ENCODE results near the gene ALCAM. TPM values are rescaled to one million over a fixed set of nuclear protein-coding genes. Genes with fewer than 3 reads are reported as not detected.

Gene ALCAM
- total RNA-seq, 1 experiment from 2014 or later: 0.41 TPM

- intact Hi-C loops (cut with micrococcal nuclease; ENCODE audit: unreplicated experiment): no loop called here
- TF ChIP-seq CTCF (IDR thresholded peaks at IDR 0.05; ENCODE audit: insufficient read depth in 1 of 2, low read depth in 1 of 2, low read length in 1 of 2, severe bottlenecking in 1 of 2, unreplicated experiment in 1 of 2): no peak
- POLR2A ChIA-PET: no interaction called here
These were observed 129.6 kb downstream of the ALCAM start for GRCh38 chr3:105496343-105496742.

DNA sequence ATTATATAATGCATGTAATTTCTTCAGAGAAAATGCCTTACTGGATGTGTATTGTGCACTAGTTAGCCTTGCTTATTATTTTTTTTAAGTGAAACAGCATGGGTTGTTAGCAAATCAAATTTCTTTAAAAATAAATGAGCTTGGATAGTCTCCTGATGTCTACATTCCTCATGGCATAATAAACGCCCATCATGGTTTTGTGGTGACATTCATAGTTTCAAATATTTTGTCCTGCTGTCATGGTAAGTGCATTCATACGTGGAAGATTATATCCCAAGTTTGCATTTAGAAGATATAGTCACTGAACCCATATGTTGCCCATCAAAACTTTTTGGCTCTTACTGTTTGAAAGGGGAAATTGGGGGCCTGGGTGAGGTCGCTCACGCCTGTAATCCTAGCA lies 130.7 kb downstream of the ALCAM start:
- no TSS peak for BruUV-seq (replicated peaks)
- Mint-ChIP-seq H3K36me3 (ENCODE audit: insufficient read depth, unreplicated experiment) (no peaks in the 10 kb centered on the region), H3K4me1 (ENCODE audit: low read depth, unreplicated experiment) (no peaks in the 10 kb centered on the region), H3K27ac (ENCODE audit: unreplicated experiment) (no peak overlapping the region), H3K4me3 (ENCODE audit: unreplicated experiment) (no peak overlapping the region), H3K27me3 (ENCODE audit: insufficient read depth, unreplicated experiment) (no peaks in the 10 kb centered on the region), H3K9me3 (ENCODE audit: unreplicated experiment) (no peaks in the 10 kb centered on the region)
- no peak for DNase-seq
- intact Hi-C loops (cut with micrococcal nuclease; ENCODE audit: unreplicated experiment): no loop called here
- no peaks in the 10 kb centered on the region for H3K9me3 ChIP-seq
- CTCF ChIA-PET: no interaction called here
- H3K27me3 ChIP-seq (replicated peaks; ENCODE audit: control insufficient read depth, insufficient read depth, low read length): no peaks in the 10 kb centered on the region
- no peaks in the 10 kb centered on the region for H3K36me3 ChIP-seq (ENCODE audit: control insufficient read depth, insufficient read depth, low read length)
- POLR2A ChIA-PET: no interaction called here
- H3K4me1 ChIP-seq: no peaks in the 10 kb centered on the region
- H3K4me3 ChIP-seq (ENCODE audit: low read depth, low read length): no peak overlapping the region
- TF ChIP-seq CTCF (IDR thresholded peaks at IDR 0.05; ENCODE audit: insufficient read depth in 1 of 2, low read depth in 1 of 2, low read length in 1 of 2, severe bottlenecking in 1 of 2, unreplicated experiment in 1 of 2): no peak

More at GRCh38 chr3:105496343-105496742, 129.6 kb downstream of the ALCAM start:
- no peaks in the 10 kb centered on the region for H3K9me3 Mint-ChIP-seq (ENCODE audit: unreplicated experiment)
- DNase-seq: no peak
- no peak overlapping the region for H3K27ac Mint-ChIP-seq (ENCODE audit: unreplicated experiment)
- no TSS peak for BruUV-seq (replicated peaks)
- no peaks in the 10 kb centered on the region for H3K4me1 ChIP-seq
- H3K4me3 ChIP-seq (ENCODE audit: low read depth, low read length): no peak overlapping the region
- CTCF ChIA-PET: no interaction called here
- H3K27me3 Mint-ChIP-seq (ENCODE audit: insufficient read depth, unreplicated experiment): no peaks in the 10 kb centered on the region
- no peaks in the 10 kb centered on the region for H3K36me3 Mint-ChIP-seq (ENCODE audit: insufficient read depth, unreplicated experiment)
- no peaks in the 10 kb centered on the region for H3K36me3 ChIP-seq (ENCODE audit: control insufficient read depth, insufficient read depth, low read length)
- H3K4me3 Mint-ChIP-seq (ENCODE audit: unreplicated experiment): no peak overlapping the region
- H3K9me3 ChIP-seq: no peaks in the 10 kb centered on the region
- H3K27me3 ChIP-seq (replicated peaks; ENCODE audit: control insufficient read depth, insufficient read depth, low read length): no peaks in the 10 kb centered on the region
- no peaks in the 10 kb centered on the region for H3K4me1 Mint-ChIP-seq (ENCODE audit: low read depth, unreplicated experiment)

DNA sequence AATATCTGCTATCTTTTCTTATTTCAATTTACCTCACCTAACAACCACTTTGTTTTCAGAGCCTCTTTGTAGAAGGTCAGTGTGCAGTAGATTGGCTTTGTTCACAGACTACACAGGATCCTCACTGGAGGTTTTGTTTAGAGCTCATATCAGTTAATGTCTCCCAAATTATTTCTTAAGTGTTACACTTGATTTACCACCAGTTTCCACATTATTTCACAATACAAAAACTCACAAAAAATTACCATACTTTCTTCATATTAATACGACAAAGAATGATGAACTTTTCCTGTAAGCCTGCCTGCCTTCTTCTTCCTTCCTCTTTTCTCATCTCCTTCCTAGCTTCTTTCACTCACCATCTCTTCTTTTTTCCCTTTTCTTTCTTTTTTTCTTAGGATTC lies 133.3 kb downstream of the ALCAM start:
- Mint-ChIP-seq H3K4me1 (ENCODE audit: low read depth, unreplicated experiment) (no peaks in the 10 kb centered on the region), H3K27ac (ENCODE audit: unreplicated experiment) (no peak overlapping the region), H3K9me3 (ENCODE audit: unreplicated experiment) (no peaks in the 10 kb centered on the region), H3K4me3 (ENCODE audit: unreplicated experiment) (no peak overlapping the region), H3K27me3 (ENCODE audit: insufficient read depth, unreplicated experiment) (no peaks in the 10 kb centered on the region), H3K36me3 (ENCODE audit: insufficient read depth, unreplicated experiment) (no peaks in the 10 kb centered on the region)
- TF ChIP-seq CTCF (IDR thresholded peaks at IDR 0.05; ENCODE audit: insufficient read depth in 1 of 2, low read depth in 1 of 2, low read length in 1 of 2, severe bottlenecking in 1 of 2, unreplicated experiment in 1 of 2): no peak
- Histone ChIP-seq H3K27me3 (replicated peaks; ENCODE audit: control insufficient read depth, insufficient read depth, low read length) (no peaks in the 10 kb centered on the region), H3K4me1 (no peaks in the 10 kb centered on the region), H3K4me3 (ENCODE audit: low read depth, low read length) (no peak overlapping the region), H3K9me3 (no peaks in the 10 kb centered on the region), H3K36me3 (ENCODE audit: control insufficient read depth, insufficient read depth, low read length) (no peaks in the 10 kb centered on the region)
- BruUV-seq (replicated peaks): no TSS peak
- POLR2A ChIA-PET: no interaction called here
- intact Hi-C loops (cut with micrococcal nuclease; ENCODE audit: unreplicated experiment): no loop called here
- DNase-seq: no peak
- CTCF ChIA-PET: no interaction called here
